DND-41 (cell line): ENCODE data around the gene HRH1.

Experiments used
- ATAC-seq: fragments of 200-7000 bp; cut with Tn5 transposase; 3 replicates; pipeline ENCODE4 v1.9.1; 2021; ENCODE audit warnings: low read depth; ENCODE audit not compliant: insufficient read depth
- DNase-seq: peaks from one replicate; pipeline ENCODE4 v3.0.0-alpha.2; 2020
- H2AFZ ChIP-seq: 2 replicates; pipeline ENCODE4 v1.6.0; 2012; ENCODE audit warnings: low read depth, low read length
- H3K27ac ChIP-seq: 2 replicates; pipeline ENCODE4 v1.5.1; 2012; ENCODE audit warnings: low read length, inconsistent platforms
- H3K27me3 ChIP-seq: fragments of 200-600 bp; sonication (generic); 2 replicates; pipeline ENCODE4 v1.6.0; 2012; ENCODE audit warnings: low read length, mild to moderate bottlenecking, inconsistent platforms; ENCODE audit not compliant: insufficient read depth, poor library complexity
- H3K36me3 ChIP-seq: 2 replicates; pipeline ENCODE4 v1.5.1; 2012; ENCODE audit warnings: low read length, inconsistent platforms; ENCODE audit not compliant: insufficient read depth
- H3K4me1 ChIP-seq: 2 replicates; pipeline ENCODE4 v1.5.1; 2012; ENCODE audit warnings: mild to moderate bottlenecking, low read length; ENCODE audit not compliant: insufficient read depth
- H3K4me2 ChIP-seq: 2 replicates; pipeline ENCODE4 v1.6.0; 2012; ENCODE audit warnings: mild to moderate bottlenecking, moderate library complexity, low read length, inconsistent platforms; ENCODE audit not compliant: insufficient read depth
- H3K4me3 ChIP-seq, 2 experiments: fragments of 200-600 bp in 1 of 2; shearing (Covaris generic) in 1 of 2; 2 replicates each; pipeline ENCODE4 v1.5.1; 2012 to 2016; ENCODE audit warnings: inconsistent platforms in 2 of 2, low read length in 2 of 2, mild to moderate bottlenecking in 2 of 2, low read depth in 1 of 2, moderate library complexity in 1 of 2
- H3K79me2 ChIP-seq: 2 replicates; pipeline ENCODE4 v1.6.0; 2012; ENCODE audit warnings: low read length, inconsistent platforms; ENCODE audit not compliant: insufficient read depth
- H3K9ac ChIP-seq: 2 replicates; pipeline ENCODE4 v1.6.0; 2012; ENCODE audit warnings: low read depth, mild to moderate bottlenecking, inconsistent platforms, low read length, moderate library complexity
- H3K9me3 ChIP-seq: 2 replicates; pipeline ENCODE4 v1.5.1; 2012; ENCODE audit warnings: low read length, moderate library complexity, mild to moderate bottlenecking, inconsistent platforms; ENCODE audit not compliant: insufficient read depth, severe bottlenecking
- H4K20me1 ChIP-seq: 2 replicates; pipeline ENCODE4 v1.6.0; 2012; ENCODE audit warnings: low read length; ENCODE audit not compliant: insufficient read depth
- EZH2 ChIP-seq: IDR thresholded peaks from 3 replicates; pipeline ENCODE4 v1.6.1; 2012; ENCODE audit warnings: borderline replicate concordance, low read depth, mild to moderate bottlenecking, moderate library complexity, low read length, inconsistent platforms; ENCODE audit not compliant: severe bottlenecking
- TF ChIP-seq, protein P1 (sequence below): IDR thresholded peaks from 2 replicates; pipeline ENCODE4 v1.5.1; 2012; ENCODE audit warnings: borderline replicate concordance, low read length, moderate library complexity, mild to moderate bottlenecking; ENCODE audit not compliant: poor library complexity, severe bottlenecking; ENCODE audit errors: extremely low read depth

HRH1 gene

DNA sequence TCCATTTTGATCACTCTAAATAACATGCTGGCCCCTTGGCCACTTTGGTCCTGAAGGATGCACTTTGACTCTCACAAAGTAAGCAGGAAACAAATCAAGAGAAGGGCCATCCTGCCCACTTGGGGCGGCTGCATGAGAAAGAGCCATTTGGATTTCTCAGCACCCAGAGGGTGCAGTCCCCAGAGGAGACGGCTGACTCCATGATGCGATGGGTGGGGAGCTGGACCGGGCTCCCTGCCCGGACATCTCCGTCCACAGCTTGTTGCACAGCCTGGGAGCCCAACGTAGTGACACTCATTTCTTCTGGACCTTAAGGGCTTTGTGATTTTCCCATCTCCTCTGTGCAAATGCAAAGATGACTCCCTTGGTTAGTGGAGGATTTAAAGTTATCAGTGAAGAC, 4.0 kb upstream of the HRH1 start:
- TF ChIP-seq EZH2 = no peak
- Histone ChIP-seq H3K27me3 (peaks cover 3% of the 10 kb centered on the region), H3K4me2 (no peak overlapping the region), H3K4me1 (no peaks in the 10 kb centered on the region), H3K79me2 (no peaks in the 10 kb centered on the region), H3K9ac (no peak overlapping the region), H3K36me3 (no peaks in the 10 kb centered on the region), H4K20me1 (no peaks in the 10 kb centered on the region), H3K27ac (no peak overlapping the region), H3K4me3 (no peak overlapping the region), H2AFZ (no peak overlapping the region), H3K9me3 (no peaks in the 10 kb centered on the region)
- ATAC-seq (no peak), DNase-seq (no peak)

DNA sequence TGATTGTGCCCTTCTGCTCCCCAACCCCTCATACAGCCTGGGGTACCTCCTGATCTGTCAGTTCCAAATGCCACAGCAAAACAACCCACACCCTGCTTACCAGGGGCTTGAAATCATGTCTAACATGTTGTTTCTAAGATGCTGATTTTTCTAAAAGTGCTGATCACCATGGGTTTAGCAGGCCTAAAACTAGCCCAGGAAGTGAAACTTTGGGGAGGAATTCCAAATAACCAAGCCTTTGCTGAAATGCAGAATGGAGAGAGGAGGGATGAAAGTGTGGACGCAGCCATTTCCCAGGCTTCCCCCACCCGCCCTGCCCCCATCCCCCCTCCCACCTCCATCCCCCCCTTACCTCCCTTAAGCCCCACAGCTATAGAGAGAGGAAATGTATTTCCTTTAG, 2.0 kb upstream of the HRH1 start:
- ATAC-seq (no peak), DNase-seq (no peak)
- H3K4me3 ChIP-seq = no peak overlapping the region
- H3K36me3 ChIP-seq = no peaks in the 10 kb centered on the region
- H3K27me3 ChIP-seq = peaks cover 3% of the 10 kb centered on the region
- H3K4me2 ChIP-seq = no peak overlapping the region
- no peaks in the 10 kb centered on the region for H3K79me2 ChIP-seq
- no peaks in the 10 kb centered on the region for H3K9me3 ChIP-seq
- TF ChIP-seq, protein P1, sequence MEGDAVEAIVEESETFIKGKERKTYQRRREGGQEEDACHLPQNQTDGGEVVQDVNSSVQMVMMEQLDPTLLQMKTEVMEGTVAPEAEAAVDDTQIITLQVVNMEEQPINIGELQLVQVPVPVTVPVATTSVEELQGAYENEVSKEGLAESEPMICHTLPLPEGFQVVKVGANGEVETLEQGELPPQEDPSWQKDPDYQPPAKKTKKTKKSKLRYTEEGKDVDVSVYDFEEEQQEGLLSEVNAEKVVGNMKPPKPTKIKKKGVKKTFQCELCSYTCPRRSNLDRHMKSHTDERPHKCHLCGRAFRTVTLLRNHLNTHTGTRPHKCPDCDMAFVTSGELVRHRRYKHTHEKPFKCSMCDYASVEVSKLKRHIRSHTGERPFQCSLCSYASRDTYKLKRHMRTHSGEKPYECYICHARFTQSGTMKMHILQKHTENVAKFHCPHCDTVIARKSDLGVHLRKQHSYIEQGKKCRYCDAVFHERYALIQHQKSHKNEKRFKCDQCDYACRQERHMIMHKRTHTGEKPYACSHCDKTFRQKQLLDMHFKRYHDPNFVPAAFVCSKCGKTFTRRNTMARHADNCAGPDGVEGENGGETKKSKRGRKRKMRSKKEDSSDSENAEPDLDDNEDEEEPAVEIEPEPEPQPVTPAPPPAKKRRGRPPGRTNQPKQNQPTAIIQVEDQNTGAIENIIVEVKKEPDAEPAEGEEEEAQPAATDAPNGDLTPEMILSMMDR = no peak
- TF ChIP-seq EZH2 = no peak
- H3K4me1 ChIP-seq = no peaks in the 10 kb centered on the region
- H3K9ac ChIP-seq = no peak overlapping the region
- H4K20me1 ChIP-seq = no peaks in the 10 kb centered on the region
- no peak overlapping the region for H2AFZ ChIP-seq
- no peak overlapping the region for H3K27ac ChIP-seq

DNA sequence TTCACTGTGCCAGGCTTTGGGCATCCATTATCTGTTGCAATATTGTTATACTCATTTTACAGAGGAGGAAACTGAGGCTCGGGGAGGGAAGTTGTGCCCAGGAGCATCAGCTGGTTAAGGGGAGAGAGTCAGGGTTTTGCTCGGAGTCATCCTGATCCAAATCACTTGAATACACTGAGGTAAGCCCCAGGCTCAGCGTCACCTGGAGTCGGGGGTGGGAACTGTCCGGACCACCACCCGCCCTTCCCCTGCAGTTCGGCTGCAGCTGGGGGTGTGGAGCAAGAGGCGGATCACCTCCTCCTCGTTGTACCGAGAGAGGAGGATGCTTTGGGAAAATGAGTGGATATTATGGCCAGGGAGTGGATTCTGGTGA, 646 bp downstream of the HRH1 start:
- no peaks in the 10 kb centered on the region for H3K36me3 ChIP-seq
- DNase-seq (no peak), ATAC-seq (no peak)
- TF ChIP-seq EZH2 = no peak
- TF ChIP-seq, protein P1 = no peak
- no peaks in the 10 kb centered on the region for H3K9me3 ChIP-seq
- H3K4me3 ChIP-seq = no peak overlapping the region
- no peaks in the 10 kb centered on the region for H4K20me1 ChIP-seq
- no peak overlapping the region for H3K9ac ChIP-seq
- no peak overlapping the region for H2AFZ ChIP-seq
- peaks cover 20% of the 10 kb centered on the region for H3K27me3 ChIP-seq
- H3K27ac ChIP-seq = no peak overlapping the region
- no peak overlapping the region for H3K4me2 ChIP-seq
- H3K4me1 ChIP-seq = no peaks in the 10 kb centered on the region
- H3K79me2 ChIP-seq = no peaks in the 10 kb centered on the region

DNA sequence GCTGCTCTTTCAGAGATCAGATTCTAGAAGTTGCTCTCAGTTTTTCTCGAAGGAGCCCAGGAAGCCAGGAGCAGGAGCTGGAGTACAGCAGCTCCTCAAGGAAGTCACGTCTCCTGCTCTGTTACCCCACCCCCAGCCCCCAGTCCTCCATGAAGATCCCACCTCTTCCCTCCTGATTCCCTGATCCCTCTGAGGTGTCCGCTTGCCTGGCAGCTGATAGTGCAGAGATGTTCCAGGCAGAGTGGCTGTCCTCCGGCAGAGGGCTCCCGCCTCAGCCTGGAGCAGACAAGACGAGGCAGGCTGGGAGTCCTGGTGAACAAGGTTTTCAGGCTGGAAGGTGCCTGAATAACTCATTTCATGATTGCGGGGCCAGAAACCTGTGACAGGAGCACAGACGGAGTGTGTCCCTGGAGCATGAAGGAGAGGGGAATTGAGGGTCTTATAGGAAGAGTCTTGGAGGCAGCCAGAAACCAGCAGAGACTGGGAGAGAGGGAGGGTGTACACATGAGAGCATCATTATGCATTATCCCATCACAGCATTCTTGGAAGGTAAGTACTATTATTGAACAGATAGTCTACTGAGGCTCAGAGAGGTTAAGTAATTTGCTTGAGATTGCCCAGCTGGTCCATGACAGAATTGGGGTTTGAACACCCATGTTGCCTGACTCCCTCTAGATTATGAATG, 1.2 kb downstream of the HRH1 start:
- H4K20me1 ChIP-seq = no peaks in the 10 kb centered on the region
- no peak overlapping the region for H3K4me3 ChIP-seq
- H3K27me3 ChIP-seq = peaks cover 18% of the 10 kb centered on the region
- H3K4me1 ChIP-seq = no peaks in the 10 kb centered on the region
- DNase-seq = no peak
- H3K36me3 ChIP-seq = no peaks in the 10 kb centered on the region
- H3K9ac ChIP-seq = no peak overlapping the region
- no peak overlapping the region for H3K4me2 ChIP-seq
- H3K27ac ChIP-seq = no peak overlapping the region
- no peak for ATAC-seq
- H2AFZ ChIP-seq = no peak overlapping the region
- H3K79me2 ChIP-seq = no peaks in the 10 kb centered on the region
- TF ChIP-seq EZH2 = no peak
- TF ChIP-seq, protein P1 = peak; percentile 19
- no peaks in the 10 kb centered on the region for H3K9me3 ChIP-seq
